HepG2 (cell line): ENCODE measurements around the gene AGTPBP1.

Experiments used
- CTCF ChIP-seq: sonication (generic); formaldehyde crosslinking; IDR thresholded peaks from 2 replicates; pipeline ENCODE4 v1.5.0; 2020; ENCODE audit warnings: mild to moderate bottlenecking, missing genetic modification reagents, moderate library complexity
- ETV5 ChIP-seq: IDR thresholded peaks from 2 replicates; pipeline ENCODE4 v1.6.1; 2018; ENCODE audit warnings: missing biosample characterization, missing genetic modification reagents, inconsistent platforms, borderline replicate concordance
- GABPB1 ChIP-seq: IDR thresholded peaks from 2 replicates; pipeline ENCODE4 v1.6.1; 2016; ENCODE audit warnings: mild to moderate bottlenecking, missing genetic modification reagents, moderate library complexity, missing compliant biosample characterization
- USF2 ChIP-seq, 2 experiments: sonication (generic) in 1 of 2; formaldehyde crosslinking in 1 of 2; IDR thresholded peaks; 2 replicates each; pipeline versions ENCODE4 v1.5.1 to v1.6.1; 2011 to 2020; ENCODE audit warnings: borderline replicate concordance in 1 of 2, low read depth in 1 of 2, low read length in 1 of 2, mild to moderate bottlenecking in 1 of 2, missing genetic modification reagents in 1 of 2, moderate library complexity in 1 of 2
- ZBTB34 ChIP-seq: sonication (generic); formaldehyde crosslinking; IDR thresholded peaks from 2 replicates; pipeline ENCODE4 v1.8.0; 2022; ENCODE audit warnings: mild to moderate bottlenecking, missing genetic modification reagents
- ZNF121 ChIP-seq: sonication (generic); formaldehyde crosslinking; IDR thresholded peaks from 2 replicates; pipeline ENCODE4 v1.5.0; 2020; ENCODE audit warnings: mild to moderate bottlenecking, missing genetic modification reagents
- ZNF646 ChIP-seq: sonication (generic); formaldehyde crosslinking; IDR thresholded peaks from 2 replicates; pipeline ENCODE4 v1.9.0; 2021; ENCODE audit warnings: mild to moderate bottlenecking, missing genetic modification reagents
- ZNF781 ChIP-seq: sonication (generic); formaldehyde crosslinking; IDR thresholded peaks from 2 replicates; pipeline ENCODE4 v1.5.1; 2020; ENCODE audit warnings: borderline replicate concordance, mild to moderate bottlenecking, missing genetic modification reagents; ENCODE audit errors: not compliant biosample characterization

GRCh38 chr9:85575868-85576267 lies 165.9 kb downstream of the AGTPBP1 start:
- no peak for TF ChIP-seq GABPB1
- no peak for TF ChIP-seq ZBTB34 (CRISPR knock-in tag)
- no peak for TF ChIP-seq ETV5 (CRISPR knock-in tag)
- TF ChIP-seq ZNF646 (CRISPR knock-in tag) = no peak
- no peak for TF ChIP-seq USF2 (IDR thresholded peaks at IDR 0.05; ENCODE audit: low read depth, low read length)
- TF ChIP-seq USF2 (CRISPR knock-in tag; IDR thresholded peaks at IDR 0.05; ENCODE audit: borderline replicate concordance) = no peak
- TF ChIP-seq CTCF (CRISPR knock-in tag) = no peak
- TF ChIP-seq ZNF781 = no peak
- no peak for TF ChIP-seq ZNF121
